T-helper 2 cell treated with Interferon-gamma antibody and Interleukin-4, amounts not matched to agents 100 ng/mL and 5 ng/mL, for 36 hours (primary cell): ENCODE data around the gene ADGRV1. TPM values are rescaled to one million over a fixed set of nuclear protein-coding genes. Genes with fewer than 3 reads are reported as not detected.
"Not testable (repeated sequence)": the region's sequence is repeated elsewhere in the genome, so short reads cannot be mapped to it uniquely, and the experiment has no call there.

Experiments
- intact Hi-C: fragments of 100-400 bp; cut with micrococcal nuclease; formaldehyde crosslinking; loops from one replicate; pipeline ENCODE4 v1.15.1; 2023
- total RNA-seq: library from RNA; stranded (reverse); gene quantifications from 2 replicates; pipeline ENCODE4 v1.2.3, GENCODE V29; 2022

ADGRV1 gene
- total RNA-seq, 1 donor from 2014 or later = 0.02 TPM

GRCh38 chr5:90968319-90968718, 409.7 kb downstream of the ADGRV1 start:
- intact Hi-C loops = no loop called here

- intact Hi-C loops = not testable (repeated sequence)
Measured at GRCh38 chr5:90969945-90970344, 411.3 kb downstream of the ADGRV1 start.

GRCh38 chr5:90981177-90981576, 422.6 kb downstream of the ADGRV1 start:
- intact Hi-C loops = no loop called here

GRCh38 chr5:90981821-90982220, 423.2 kb downstream of the ADGRV1 start:
- intact Hi-C loops = no loop called here

- intact Hi-C loops = no loop called here
Measured at GRCh38 chr5:90982576-90982975, 424.0 kb downstream of the ADGRV1 start.

GRCh38 chr5:90983148-90983547, 424.6 kb downstream of the ADGRV1 start:
- intact Hi-C loops = no loop called here

GRCh38 chr5:90983711-90984124, 425.1 kb downstream of the ADGRV1 start:
- intact Hi-C loops = no loop called here

GRCh38 chr5:90985341-90985740, 426.7 kb downstream of the ADGRV1 start:
- intact Hi-C loops = no loop called here

- intact Hi-C loops = no loop called here
Measured at GRCh38 chr5:90987726-90988125, 429.1 kb downstream of the ADGRV1 start.

GRCh38 chr5:90991201-90991600, 432.6 kb downstream of the ADGRV1 start:
- intact Hi-C loops = no loop called here

- intact Hi-C loops = no loop called here
Measured at GRCh38 chr5:90994796-90995195, 436.2 kb downstream of the ADGRV1 start.

GRCh38 chr5:90996089-90996488, 437.5 kb downstream of the ADGRV1 start:
- intact Hi-C loops = no loop called here

- intact Hi-C loops = no loop called here
Measured at GRCh38 chr5:90997082-90997481, 438.5 kb downstream of the ADGRV1 start.

- intact Hi-C loops = no loop called here
Measured at GRCh38 chr5:91000743-91001142, 442.1 kb downstream of the ADGRV1 start.

- intact Hi-C loops = no loop called here
Measured at GRCh38 chr5:91006713-91007112, 448.1 kb downstream of the ADGRV1 start.

GRCh38 chr5:91007251-91007650, 448.7 kb downstream of the ADGRV1 start:
- intact Hi-C loops = no loop called here

- intact Hi-C loops = no loop called here
Measured at GRCh38 chr5:91007780-91008402, 449.3 kb downstream of the ADGRV1 start.

- intact Hi-C loops = no loop called here
Measured at GRCh38 chr5:91010090-91010489, 451.5 kb downstream of the ADGRV1 start.

- intact Hi-C loops = no loop called here
Measured at GRCh38 chr5:91011029-91011428, 452.4 kb downstream of the ADGRV1 start.

- intact Hi-C loops = not testable (repeated sequence)
Measured at GRCh38 chr5:91012867-91013266, 454.3 kb downstream of the ADGRV1 start.

- intact Hi-C loops = no loop called here
Measured at GRCh38 chr5:91016322-91016721, 457.7 kb downstream of the ADGRV1 start.

GRCh38 chr5:91016954-91017700, 458.5 kb downstream of the ADGRV1 start:
- intact Hi-C loops = no loop called here

- intact Hi-C loops = no loop called here
Measured at GRCh38 chr5:91018200-91018599, 459.6 kb downstream of the ADGRV1 start.
